Nephron (organoid): ENCODE data around the gene ZNF705A.
"Not testable (repeated sequence)": the region's sequence is repeated elsewhere in the genome, so short reads cannot be mapped to it uniquely, and the experiment has no call there.

Source experiments
- H3K27ac Mint-ChIP-seq, 3 experiments: 2 replicates each; pipeline ENCODE4 v1.8.0; 2020; ENCODE audit warnings: mixed read lengths in 3 of 3, mild to moderate bottlenecking in 2 of 3, moderate library complexity in 1 of 3
- H3K27me3 Mint-ChIP-seq: 2 replicates; pipeline ENCODE4 v1.8.0; 2021; ENCODE audit warnings: low read depth, mild to moderate bottlenecking, moderate library complexity, mixed read lengths
- H3K36me3 Mint-ChIP-seq: 2 replicates; pipeline ENCODE4 v1.8.0; 2020; ENCODE audit warnings: low read depth, mixed read lengths
- H3K4me1 Mint-ChIP-seq: 2 replicates; pipeline ENCODE4 v1.8.0; 2020; ENCODE audit warnings: mixed read lengths
- H3K4me3 Mint-ChIP-seq, 3 experiments: 2 replicates each; pipeline ENCODE4 v1.8.0; 2020; ENCODE audit warnings: mild to moderate bottlenecking in 3 of 3, mixed read lengths in 3 of 3, moderate library complexity in 2 of 3
- H3K9me3 Mint-ChIP-seq: 2 replicates; pipeline ENCODE4 v1.8.0; 2020; ENCODE audit warnings: mixed read lengths
- CTCF ChIP-seq, 3 experiments: fragments of 200-600 bp; sonication (generic); IDR thresholded peaks; one replicate each; pipeline ENCODE4 v1.5.0; 2021; ENCODE audit warnings: antibody characterized with exemption in 3 of 3; ENCODE audit not compliant: unreplicated experiment in 3 of 3

The ZNF705A gene

GRCh38 chr12:8156845-8157244, at the start of gene ZNF705A:
Gene ZNF705A, plus strand, starts transcription at chr12:8157015. Its CDS starts 15,611 bp downstream, at chr12:8172626.
- no peaks in the 10 kb centered on the region for H3K36me3 Mint-ChIP-seq
- H3K4me3 Mint-ChIP-seq: no peak within 1 kb of the TSS
- no peak for TF ChIP-seq CTCF (IDR thresholded peaks at IDR 0.05; ENCODE audit: unreplicated experiment in 3 of 3)
- no peaks in the 10 kb centered on the region for H3K9me3 Mint-ChIP-seq
- peak within 1 kb of the TSS in 1 of 3 experiments; percentile 35 for H3K27ac Mint-ChIP-seq
- no peaks in the 10 kb centered on the region for H3K27me3 Mint-ChIP-seq
- no peaks in the 10 kb centered on the region for H3K4me1 Mint-ChIP-seq

GRCh38 chr12:8108808-8109398, 47.9 kb upstream of the ZNF705A start:
- Mint-ChIP-seq H3K4me1 (no peaks in the 10 kb centered on the region), H3K36me3 (peaks cover 44% of the 10 kb centered on the region), H3K9me3 (peaks cover 14% of the 10 kb centered on the region), H3K27me3 (no peaks in the 10 kb centered on the region), H3K27ac (no peak overlapping the region), H3K4me3 (no peak overlapping the region)
- TF ChIP-seq CTCF (IDR thresholded peaks at IDR 0.05; ENCODE audit: unreplicated experiment in 3 of 3): peak; percentile 97 to 99 (median 98)

- H3K27ac Mint-ChIP-seq, H3K36me3 Mint-ChIP-seq, H3K9me3 Mint-ChIP-seq, H3K4me1 Mint-ChIP-seq, H3K4me3 Mint-ChIP-seq, H3K27me3 Mint-ChIP-seq: not testable (repeated sequence)
These were observed 43.7 kb upstream of the ZNF705A start for GRCh38 chr12:8113117-8113516.

GRCh38 chr12:8120072-8120713, 36.6 kb upstream of the ZNF705A start:
- H3K4me3 Mint-ChIP-seq: no peak overlapping the region
- no peak overlapping the region for H3K27ac Mint-ChIP-seq
- H3K36me3 Mint-ChIP-seq: no peaks in the 10 kb centered on the region
- no peak for TF ChIP-seq CTCF (IDR thresholded peaks at IDR 0.05; ENCODE audit: unreplicated experiment in 3 of 3)
- H3K4me1 Mint-ChIP-seq: no peaks in the 10 kb centered on the region
- no peaks in the 10 kb centered on the region for H3K9me3 Mint-ChIP-seq
- no peaks in the 10 kb centered on the region for H3K27me3 Mint-ChIP-seq

GRCh38 chr12:8123124-8123912, 33.5 kb upstream of the ZNF705A start, which contains the start of gene CLEC4A:
Gene CLEC4A, plus strand, starts transcription at chr12:8123617. Its CDS starts 262 bp downstream, at chr12:8123879.
- TF ChIP-seq CTCF (IDR thresholded peaks at IDR 0.05; ENCODE audit: unreplicated experiment in 3 of 3): no peak
- Mint-ChIP-seq H3K4me3 (no peak within 1 kb of the TSS), H3K4me1 (no peaks in the 10 kb centered on the region), H3K27me3 (no peaks in the 10 kb centered on the region), H3K36me3 (peaks cover 9% of the 10 kb centered on the region), H3K9me3 (no peaks in the 10 kb centered on the region), H3K27ac (no peak within 1 kb of the TSS)

- Mint-ChIP-seq H3K9me3 (no peaks in the 10 kb centered on the region), H3K36me3 (peaks cover 13% of the 10 kb centered on the region), H3K4me3 (no peak overlapping the region), H3K27me3 (no peaks in the 10 kb centered on the region), H3K4me1 (no peaks in the 10 kb centered on the region), H3K27ac (no peak overlapping the region)
- no peak for TF ChIP-seq CTCF (IDR thresholded peaks at IDR 0.05; ENCODE audit: unreplicated experiment in 3 of 3)
These were observed 29.7 kb upstream of the ZNF705A start for GRCh38 chr12:8127138-8127537.

GRCh38 chr12:8133636-8134397, 23.0 kb upstream of the ZNF705A start:
- not testable (repeated sequence) for H3K4me3 Mint-ChIP-seq

GRCh38 chr12:8134398-8134930, 22.4 kb upstream of the ZNF705A start:
- H3K4me3 Mint-ChIP-seq, H3K27ac Mint-ChIP-seq, H3K4me1 Mint-ChIP-seq, H3K27me3 Mint-ChIP-seq, H3K9me3 Mint-ChIP-seq: not testable (repeated sequence)
- H3K36me3 Mint-ChIP-seq: peaks cover 11% of the 10 kb centered on the region

More at GRCh38 chr12:8133636-8134397, 23.0 kb upstream of the ZNF705A start:
- peaks cover 11% of the 10 kb centered on the region for H3K36me3 Mint-ChIP-seq
- not testable (repeated sequence) for H3K27ac Mint-ChIP-seq, H3K9me3 Mint-ChIP-seq, H3K4me1 Mint-ChIP-seq, H3K27me3 Mint-ChIP-seq
